Stimulated activated CD8-positive, alpha-beta memory T cell treated with anti-CD3 and anti-CD28 coated beads, Interleukin-7, amount 100 ng/mL, for 1 hour (primary cell): ENCODE measurements around the gene RBL1.

Source experiments
- DNase-seq, 2 donors: peaks; one replicate each; pipeline ENCODE4 v3.0.0-alpha.2; 2020; ENCODE audit warnings: low read depth in 2 of 2

The RBL1 gene

DNA sequence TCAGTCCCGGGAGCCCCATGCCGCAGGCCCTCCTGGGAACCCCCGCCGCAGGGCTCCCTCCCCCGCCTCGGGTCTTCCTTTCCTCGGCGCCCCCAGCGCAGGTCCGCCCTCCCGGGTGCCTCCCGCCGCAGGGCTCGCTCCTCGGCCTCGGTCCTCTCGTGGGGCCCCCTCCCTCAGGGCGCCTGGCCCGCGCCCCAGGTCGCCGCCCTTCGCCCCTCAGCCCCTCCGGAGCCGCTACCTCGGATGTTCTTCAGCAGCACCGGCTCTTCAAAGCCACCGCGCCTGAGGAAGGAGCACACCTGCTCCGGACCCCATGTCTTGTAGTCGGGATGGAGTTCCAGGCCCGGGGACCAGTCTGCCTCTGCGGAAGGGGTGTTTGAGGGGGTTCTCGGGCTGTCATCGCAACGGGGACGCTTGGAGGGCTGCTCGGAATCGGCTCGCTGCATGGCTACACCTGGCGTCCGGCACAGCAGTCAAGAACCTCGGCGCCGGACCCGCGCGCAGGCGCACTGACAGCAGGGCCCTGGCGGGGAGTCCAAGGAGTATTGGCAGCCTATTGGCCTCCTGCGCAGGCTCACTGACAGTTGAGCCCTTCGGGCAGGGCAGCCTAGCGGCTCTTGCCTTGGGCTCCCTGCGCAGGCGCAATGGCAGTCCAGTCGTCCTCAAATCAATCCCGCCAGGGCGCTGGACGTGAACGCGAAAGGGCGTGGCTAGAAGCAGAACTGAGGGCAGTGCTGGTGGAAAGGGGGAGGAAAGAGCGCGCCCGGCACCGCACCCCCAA lies 144.4 kb downstream of the RBL1 start, which contains the start of gene SAMHD1:
SAMHD1 (minus strand) TSS at position 511 of the 781 bp plus-strand sequence; CDS start at position 446, 65 bp downstream.
- peak; percentile 72 to 73 for DNase-seq

- no peak for DNase-seq
These were observed 145.2 kb downstream of the RBL1 start for GRCh38 chr20:36950414-36951197.
